SK-N-SH (cell line): ENCODE results near the gene VANGL1.

Experiments
- CHD2 ChIP-seq: fragments of 150-350 bp; IDR thresholded peaks from 2 replicates; pipeline ENCODE4 v1.6.1; 2018; ENCODE audit warnings: low read length; ENCODE audit not compliant: partially characterized antibody
- CTCF ChIP-seq: fragments of 200-600 bp; sonication (generic); IDR thresholded peaks from 2 replicates; pipeline ENCODE4 v1.6.1; 2017; ENCODE audit warnings: antibody characterized with exemption, mild to moderate bottlenecking, moderate library complexity
- EP300 ChIP-seq, 2 experiments: IDR thresholded peaks; 2 replicates each; pipeline versions ENCODE4 v1.4.0 to v1.6.1; 2012; ENCODE audit warnings: borderline replicate concordance in 1 of 2, low read depth in 1 of 2, low read length in 1 of 2
- JUND ChIP-seq: IDR thresholded peaks from 2 replicates; pipeline ENCODE4 v1.4.0; 2012
- MAX ChIP-seq: IDR thresholded peaks from 2 replicates; pipeline ENCODE4 v1.4.0; 2012; ENCODE audit warnings: low read depth
- MEF2A ChIP-seq: IDR thresholded peaks from 2 replicates; pipeline ENCODE4 v1.4.0; 2012; ENCODE audit warnings: low read depth, borderline replicate concordance
- NFIC ChIP-seq: IDR thresholded peaks from 2 replicates; pipeline ENCODE4 v1.4.0; 2012; ENCODE audit warnings: borderline replicate concordance
- POLR2AphosphoS5 ChIP-seq: IDR thresholded peaks from 2 replicates; pipeline ENCODE4 v1.6.1; 2012; ENCODE audit warnings: low read depth, low read length
- REST ChIP-seq: IDR thresholded peaks from 2 replicates; pipeline ENCODE4 v1.6.1; 2012; ENCODE audit warnings: mild to moderate bottlenecking, low read depth, low read length, moderate library complexity
- SIN3A ChIP-seq: IDR thresholded peaks from 2 replicates; pipeline ENCODE4 v1.6.1; 2012; ENCODE audit warnings: low read depth, mild to moderate bottlenecking, low read length, moderate library complexity, borderline replicate concordance
- TAF1 ChIP-seq: IDR thresholded peaks from 2 replicates; pipeline ENCODE4 v1.6.1; 2012; ENCODE audit warnings: low read depth, mild to moderate bottlenecking, low read length, moderate library complexity, borderline replicate concordance
- USF2 ChIP-seq: fragments of 150-350 bp; IDR thresholded peaks from 2 replicates; pipeline ENCODE4 v1.6.1; 2017; ENCODE audit warnings: antibody characterized with exemption, low read length, low read depth, borderline replicate concordance
- YY1 ChIP-seq: IDR thresholded peaks from 2 replicates; pipeline ENCODE4 v1.4.0; 2012; ENCODE audit warnings: low read depth, mild to moderate bottlenecking

GRCh38 chr1:115710859-115711624 is 69.3 kb downstream of the VANGL1 start:
- TF ChIP-seq POLR2AphosphoS5: no peak
- TF ChIP-seq YY1: no peak
- no peak for TF ChIP-seq TAF1
- TF ChIP-seq EP300 (IDR thresholded peaks at IDR 0.05; ENCODE audit: borderline replicate concordance in 1 of 2, low read depth in 1 of 2, low read length in 1 of 2): no peak
- TF ChIP-seq REST: no peak
- no peak for TF ChIP-seq CTCF
- no peak for TF ChIP-seq MAX
- TF ChIP-seq MEF2A: no peak
- no peak for TF ChIP-seq SIN3A
- no peak for TF ChIP-seq JUND
- TF ChIP-seq NFIC: no peak
- TF ChIP-seq USF2: no peak
- no peak for TF ChIP-seq CHD2
